A673 (cell line): Measurements from ENCODE around the gene CGB3.
"Not testable (repeated sequence)": the region's sequence is repeated elsewhere in the genome, so short reads cannot be mapped to it uniquely, and the experiment has no call there.

Experiments used
- EZH2 ChIP-seq: fragments of 200-600 bp; sonication (generic); IDR thresholded peaks from 2 replicates; pipeline ENCODE4 v1.6.1; 2017; ENCODE audit warnings: borderline replicate concordance, low read depth, mild to moderate bottlenecking, mixed read lengths, antibody characterized with exemption, low read length; ENCODE audit not compliant: poor library complexity, severe bottlenecking
- TF ChIP-seq, protein P1 (sequence below): fragments of 300-800, 200-600 bp; sonication (generic); conservative IDR thresholded peaks from 2 replicates; pipeline ENCODE4 v1.5.1; 2017; ENCODE audit warnings: low read depth, mild to moderate bottlenecking, antibody characterized with exemption, low read length, moderate library complexity, mixed read lengths

DNA sequence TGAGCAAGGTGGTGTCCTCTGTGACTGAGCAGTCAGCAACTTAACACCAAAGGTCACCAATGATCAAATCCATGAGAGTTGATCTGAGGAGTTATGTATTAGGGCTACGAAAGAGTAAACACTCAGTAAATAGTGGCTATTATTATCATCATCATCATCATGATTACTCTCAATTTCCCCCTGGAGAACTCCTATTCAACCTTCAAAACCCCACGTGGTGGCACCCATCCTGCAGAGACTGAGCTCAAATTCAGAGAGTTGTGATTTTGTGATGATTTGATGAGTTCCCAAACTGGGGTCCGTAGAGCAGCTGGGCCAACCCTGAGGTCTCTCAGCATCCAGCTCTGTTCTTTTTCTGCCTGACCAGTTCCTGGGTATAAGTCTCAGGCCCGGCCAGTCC, 25.7 kb upstream of the CGB3 start:
- TF ChIP-seq, protein P1, sequence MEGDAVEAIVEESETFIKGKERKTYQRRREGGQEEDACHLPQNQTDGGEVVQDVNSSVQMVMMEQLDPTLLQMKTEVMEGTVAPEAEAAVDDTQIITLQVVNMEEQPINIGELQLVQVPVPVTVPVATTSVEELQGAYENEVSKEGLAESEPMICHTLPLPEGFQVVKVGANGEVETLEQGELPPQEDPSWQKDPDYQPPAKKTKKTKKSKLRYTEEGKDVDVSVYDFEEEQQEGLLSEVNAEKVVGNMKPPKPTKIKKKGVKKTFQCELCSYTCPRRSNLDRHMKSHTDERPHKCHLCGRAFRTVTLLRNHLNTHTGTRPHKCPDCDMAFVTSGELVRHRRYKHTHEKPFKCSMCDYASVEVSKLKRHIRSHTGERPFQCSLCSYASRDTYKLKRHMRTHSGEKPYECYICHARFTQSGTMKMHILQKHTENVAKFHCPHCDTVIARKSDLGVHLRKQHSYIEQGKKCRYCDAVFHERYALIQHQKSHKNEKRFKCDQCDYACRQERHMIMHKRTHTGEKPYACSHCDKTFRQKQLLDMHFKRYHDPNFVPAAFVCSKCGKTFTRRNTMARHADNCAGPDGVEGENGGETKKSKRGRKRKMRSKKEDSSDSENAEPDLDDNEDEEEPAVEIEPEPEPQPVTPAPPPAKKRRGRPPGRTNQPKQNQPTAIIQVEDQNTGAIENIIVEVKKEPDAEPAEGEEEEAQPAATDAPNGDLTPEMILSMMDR: not testable (repeated sequence)
- TF ChIP-seq EZH2: not testable (repeated sequence)
